ENCODE data around the gene F10. TPM values are rescaled to one million over a fixed set of nuclear protein-coding genes. Genes with fewer than 3 reads are reported as not detected.

F10 gene
- total and polyA plus RNA-seq, 4 donors = 85.3 to 199 (median 117) TPM

DNA sequence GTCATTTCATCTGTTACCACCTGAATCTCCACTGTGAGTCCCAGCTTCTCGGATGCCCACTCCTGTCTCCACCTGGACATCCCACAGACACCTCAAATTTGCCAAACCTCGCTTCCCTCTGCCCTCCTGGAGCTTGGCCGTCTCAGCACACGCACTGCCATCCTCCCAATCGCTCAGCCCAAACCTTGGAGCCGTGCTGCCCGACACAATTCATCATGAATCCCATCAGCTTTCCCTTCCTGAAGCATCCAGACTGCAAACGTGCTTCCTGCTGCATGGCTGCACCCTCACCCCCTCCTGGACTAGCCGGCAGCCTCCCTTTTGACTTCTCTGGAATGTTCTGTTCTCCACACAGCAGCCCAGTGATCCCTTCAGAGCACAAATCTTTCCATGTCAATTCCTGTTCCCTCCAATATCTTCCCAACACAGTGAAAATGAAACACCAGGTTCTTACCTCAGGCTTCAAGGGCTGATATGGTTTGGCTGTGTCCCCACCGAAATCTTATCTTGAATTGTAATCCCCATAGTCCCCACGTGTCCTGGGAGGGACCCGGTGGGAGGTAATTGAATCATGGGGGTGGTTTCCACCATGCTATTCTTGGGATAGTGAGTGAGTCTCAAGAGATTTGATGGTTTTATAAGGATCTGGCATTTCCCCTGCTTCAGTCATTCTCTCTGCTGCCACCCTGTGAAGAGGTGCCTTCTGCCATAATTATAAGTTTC lies 34.8 kb downstream of the F10 start:
- Histone ChIP-seq H3K36me3 (ENCODE audit: control insufficient read depth in 4 of 4, insufficient read depth in 3 of 4, low read depth in 1 of 4, low read length in 3 of 4) (peaks cover 0 to 5% (median 2%) of the 10 kb centered on the region in 4 donors), H3K27ac (ENCODE audit: low read depth in 1 of 2, low read length in 2 of 2) (peak overlapping the region; percentile 89 to 97), H3K27me3 (ENCODE audit: control insufficient read depth in 4 of 4, insufficient read depth in 4 of 4, low read length in 3 of 4) (no peaks in the 10 kb centered on the region), H3K4me1 (ENCODE audit: control insufficient read depth in 4 of 4, insufficient read depth in 4 of 4, low read length in 3 of 4) (peaks cover 0 to 40% (median 24%) of the 10 kb centered on the region in 4 donors), H3K9me3 (ENCODE audit: control insufficient read depth in 4 of 4, low read length in 3 of 4) (no peaks in the 10 kb centered on the region), H3K4me3 (ENCODE audit: low read depth in 1 of 3, low read length in 3 of 3) (peak overlapping the region in 2 of 3 donors; percentile 2 to 15), H3K9ac (ENCODE audit: low read depth in 1 of 2, low read length in 2 of 2) (peak overlapping the region in 1 of 2 donors; percentile 62)
- TF ChIP-seq RXRA (IDR thresholded peaks at IDR 0.05) (no peak), FOXA2 (IDR thresholded peaks at IDR 0.05) (no peak)
- DNase-seq (ENCODE audit: low spot score) = peak; percentile 6
- WGBS = 64% methylated on average over 12 of the region's 12 CpGs

GRCh38 chr13:113157929-113158747 lies 35.5 kb downstream of the F10 start, which contains the start of gene PROZ:
Gene PROZ, plus strand, starts transcription at chr13:113158648. Its CDS starts 13 bp downstream, at chr13:113158661.
- Histone ChIP-seq H3K27ac (ENCODE audit: low read depth in 1 of 2, low read length in 2 of 2) (peak within 1 kb of the TSS; percentile 89 to 97), H3K36me3 (ENCODE audit: control insufficient read depth in 4 of 4, insufficient read depth in 3 of 4, low read depth in 1 of 4, low read length in 3 of 4) (peaks cover 0 to 5% (median 2%) of the 10 kb centered on the region in 4 donors), H3K27me3 (ENCODE audit: control insufficient read depth in 4 of 4, insufficient read depth in 4 of 4, low read length in 3 of 4) (no peaks in the 10 kb centered on the region), H3K9me3 (ENCODE audit: control insufficient read depth in 4 of 4, low read length in 3 of 4) (no peaks in the 10 kb centered on the region), H3K9ac (ENCODE audit: low read depth in 1 of 2, low read length in 2 of 2) (peak within 1 kb of the TSS; percentile 66 to 78), H3K4me3 (ENCODE audit: low read depth in 1 of 3, low read length in 3 of 3) (peak within 1 kb of the TSS; percentile 50 to 91 (median 62)), H3K4me1 (ENCODE audit: control insufficient read depth in 4 of 4, insufficient read depth in 4 of 4, low read length in 3 of 4) (peaks cover 0 to 35% (median 22%) of the 10 kb centered on the region in 4 donors)
- 31% methylated on average over 16 of the region's 16 CpGs for WGBS
- DNase-seq (ENCODE audit: low spot score) = peak; percentile 69
- TF ChIP-seq YY1 (IDR thresholded peaks at IDR 0.05) (peak; percentile 81), NR2F2 (IDR thresholded peaks at IDR 0.05) (peak; percentile 18), EGR1 (IDR thresholded peaks at IDR 0.05; ENCODE audit: low read depth in 2 of 2) (peak in 1 of 2 donors; percentile 41), ZBTB33 (IDR thresholded peaks at IDR 0.05) (no peak), HNF4G (IDR thresholded peaks at IDR 0.05) (peak; percentile 84), SP1 (IDR thresholded peaks at IDR 0.05) (peak; percentile 95), RXRA (IDR thresholded peaks at IDR 0.05) (peak; percentile 71 to 77), RAD21 (IDR thresholded peaks at IDR 0.05) (peak; percentile 33 to 60), GABPA (IDR thresholded peaks at IDR 0.05 in 1 of 2, conservative IDR thresholded peaks at IDR 0.05 in 1 of 2) (no peak), FOXA2 (IDR thresholded peaks at IDR 0.05) (peak; percentile 15), HNF4A (conservative IDR thresholded peaks at IDR 0.05) (peak; percentile 90 to 91), TAF1 (conservative IDR thresholded peaks at IDR 0.05) (no peak), JUND (IDR thresholded peaks at IDR 0.05) (no peak), FOXA1 (IDR thresholded peaks at IDR 0.05) (no peak)
- TF ChIP-seq, protein P1, sequence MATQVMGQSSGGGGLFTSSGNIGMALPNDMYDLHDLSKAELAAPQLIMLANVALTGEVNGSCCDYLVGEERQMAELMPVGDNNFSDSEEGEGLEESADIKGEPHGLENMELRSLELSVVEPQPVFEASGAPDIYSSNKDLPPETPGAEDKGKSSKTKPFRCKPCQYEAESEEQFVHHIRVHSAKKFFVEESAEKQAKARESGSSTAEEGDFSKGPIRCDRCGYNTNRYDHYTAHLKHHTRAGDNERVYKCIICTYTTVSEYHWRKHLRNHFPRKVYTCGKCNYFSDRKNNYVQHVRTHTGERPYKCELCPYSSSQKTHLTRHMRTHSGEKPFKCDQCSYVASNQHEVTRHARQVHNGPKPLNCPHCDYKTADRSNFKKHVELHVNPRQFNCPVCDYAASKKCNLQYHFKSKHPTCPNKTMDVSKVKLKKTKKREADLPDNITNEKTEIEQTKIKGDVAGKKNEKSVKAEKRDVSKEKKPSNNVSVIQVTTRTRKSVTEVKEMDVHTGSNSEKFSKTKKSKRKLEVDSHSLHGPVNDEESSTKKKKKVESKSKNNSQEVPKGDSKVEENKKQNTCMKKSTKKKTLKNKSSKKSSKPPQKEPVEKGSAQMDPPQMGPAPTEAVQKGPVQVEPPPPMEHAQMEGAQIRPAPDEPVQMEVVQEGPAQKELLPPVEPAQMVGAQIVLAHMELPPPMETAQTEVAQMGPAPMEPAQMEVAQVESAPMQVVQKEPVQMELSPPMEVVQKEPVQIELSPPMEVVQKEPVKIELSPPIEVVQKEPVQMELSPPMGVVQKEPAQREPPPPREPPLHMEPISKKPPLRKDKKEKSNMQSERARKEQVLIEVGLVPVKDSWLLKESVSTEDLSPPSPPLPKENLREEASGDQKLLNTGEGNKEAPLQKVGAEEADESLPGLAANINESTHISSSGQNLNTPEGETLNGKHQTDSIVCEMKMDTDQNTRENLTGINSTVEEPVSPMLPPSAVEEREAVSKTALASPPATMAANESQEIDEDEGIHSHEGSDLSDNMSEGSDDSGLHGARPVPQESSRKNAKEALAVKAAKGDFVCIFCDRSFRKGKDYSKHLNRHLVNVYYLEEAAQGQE (IDR thresholded peaks at IDR 0.05) = peak; percentile 86
- TF ChIP-seq, protein P2, sequence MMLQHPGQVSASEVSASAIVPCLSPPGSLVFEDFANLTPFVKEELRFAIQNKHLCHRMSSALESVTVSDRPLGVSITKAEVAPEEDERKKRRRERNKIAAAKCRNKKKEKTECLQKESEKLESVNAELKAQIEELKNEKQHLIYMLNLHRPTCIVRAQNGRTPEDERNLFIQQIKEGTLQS (IDR thresholded peaks at IDR 0.05) = no peak
- TF ChIP-seq, protein P3, sequence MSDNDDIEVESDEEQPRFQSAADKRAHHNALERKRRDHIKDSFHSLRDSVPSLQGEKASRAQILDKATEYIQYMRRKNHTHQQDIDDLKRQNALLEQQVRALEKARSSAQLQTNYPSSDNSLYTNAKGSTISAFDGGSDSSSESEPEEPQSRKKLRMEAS (IDR thresholded peaks at IDR 0.05) = peak; percentile 84
- TF ChIP-seq, protein P4, sequence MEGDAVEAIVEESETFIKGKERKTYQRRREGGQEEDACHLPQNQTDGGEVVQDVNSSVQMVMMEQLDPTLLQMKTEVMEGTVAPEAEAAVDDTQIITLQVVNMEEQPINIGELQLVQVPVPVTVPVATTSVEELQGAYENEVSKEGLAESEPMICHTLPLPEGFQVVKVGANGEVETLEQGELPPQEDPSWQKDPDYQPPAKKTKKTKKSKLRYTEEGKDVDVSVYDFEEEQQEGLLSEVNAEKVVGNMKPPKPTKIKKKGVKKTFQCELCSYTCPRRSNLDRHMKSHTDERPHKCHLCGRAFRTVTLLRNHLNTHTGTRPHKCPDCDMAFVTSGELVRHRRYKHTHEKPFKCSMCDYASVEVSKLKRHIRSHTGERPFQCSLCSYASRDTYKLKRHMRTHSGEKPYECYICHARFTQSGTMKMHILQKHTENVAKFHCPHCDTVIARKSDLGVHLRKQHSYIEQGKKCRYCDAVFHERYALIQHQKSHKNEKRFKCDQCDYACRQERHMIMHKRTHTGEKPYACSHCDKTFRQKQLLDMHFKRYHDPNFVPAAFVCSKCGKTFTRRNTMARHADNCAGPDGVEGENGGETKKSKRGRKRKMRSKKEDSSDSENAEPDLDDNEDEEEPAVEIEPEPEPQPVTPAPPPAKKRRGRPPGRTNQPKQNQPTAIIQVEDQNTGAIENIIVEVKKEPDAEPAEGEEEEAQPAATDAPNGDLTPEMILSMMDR (IDR thresholded peaks at IDR 0.05; ENCODE audit: low read depth, low read length, missing input control) = no peak
